Right lobe of liver (tissue), 4 donors: ENCODE data around the gene CAND2.

Experiments used
- POLR2A ChIP-seq: fragments of 450-650 bp; IDR thresholded peaks from one replicate; pipeline ENCODE4 v1.6.1; 2017; ENCODE audit warnings: antibody characterized with exemption, mild to moderate bottlenecking
- TF ChIP-seq, protein P1 (sequence below), 4 donors: fragments of 200-600 bp in 3 of 4; fragments of 450-650 bp in 1 of 4; IDR thresholded peaks; one replicate each; pipeline versions ENCODE4 v1.5.1 to v1.8.0; 2016 to 2022; ENCODE audit warnings: antibody characterized with exemption in 4 of 4, mild to moderate bottlenecking in 2 of 4
- donor health status: DM: no; HTN: no; CAD: no.
- donor health status: DM: no; HTN: no; CAD: no.
- donor health status: DM: no; HTN: yes; CAD: no.

DNA sequence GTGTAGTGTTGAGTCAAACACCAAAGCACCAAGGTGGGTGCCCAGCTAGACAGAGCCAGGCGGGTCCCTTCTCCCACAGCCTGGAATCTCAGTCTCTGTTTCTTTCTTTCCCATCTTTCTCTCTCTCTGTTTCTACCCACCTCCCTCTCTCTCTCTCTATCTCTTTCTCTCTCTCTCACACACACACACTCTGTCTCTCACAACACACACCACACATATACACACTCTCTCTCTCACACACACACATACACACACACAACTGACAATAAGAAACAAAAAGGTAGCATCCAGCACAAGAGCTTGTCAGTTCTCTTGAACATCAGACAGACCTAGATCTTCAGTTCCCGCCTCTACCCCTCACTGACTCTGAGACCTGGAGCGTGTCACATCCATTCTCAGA is 39.8 kb upstream of the CAND2 start:
- no peak for TF ChIP-seq POLR2A
- TF ChIP-seq, protein P1, sequence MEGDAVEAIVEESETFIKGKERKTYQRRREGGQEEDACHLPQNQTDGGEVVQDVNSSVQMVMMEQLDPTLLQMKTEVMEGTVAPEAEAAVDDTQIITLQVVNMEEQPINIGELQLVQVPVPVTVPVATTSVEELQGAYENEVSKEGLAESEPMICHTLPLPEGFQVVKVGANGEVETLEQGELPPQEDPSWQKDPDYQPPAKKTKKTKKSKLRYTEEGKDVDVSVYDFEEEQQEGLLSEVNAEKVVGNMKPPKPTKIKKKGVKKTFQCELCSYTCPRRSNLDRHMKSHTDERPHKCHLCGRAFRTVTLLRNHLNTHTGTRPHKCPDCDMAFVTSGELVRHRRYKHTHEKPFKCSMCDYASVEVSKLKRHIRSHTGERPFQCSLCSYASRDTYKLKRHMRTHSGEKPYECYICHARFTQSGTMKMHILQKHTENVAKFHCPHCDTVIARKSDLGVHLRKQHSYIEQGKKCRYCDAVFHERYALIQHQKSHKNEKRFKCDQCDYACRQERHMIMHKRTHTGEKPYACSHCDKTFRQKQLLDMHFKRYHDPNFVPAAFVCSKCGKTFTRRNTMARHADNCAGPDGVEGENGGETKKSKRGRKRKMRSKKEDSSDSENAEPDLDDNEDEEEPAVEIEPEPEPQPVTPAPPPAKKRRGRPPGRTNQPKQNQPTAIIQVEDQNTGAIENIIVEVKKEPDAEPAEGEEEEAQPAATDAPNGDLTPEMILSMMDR (IDR thresholded peaks at IDR 0.05) = no peak
